GM12878 (cell line): ENCODE data around the gene LRRC27. TPM values are rescaled to one million over a fixed set of nuclear protein-coding genes. Genes with fewer than 3 reads are reported as not detected.

Experiments used
- ATAC-seq: fragments of 200-7000 bp; cut with Tn5 transposase; 3 replicates; pipeline ENCODE4 v1.9.1; 2020; ENCODE audit warnings: mild to moderate bottlenecking, moderate library complexity
- BruUV-seq: library from RNA; stranded (reverse); fragments of 400-500 nt; replicated peaks from 2 replicates; lab custom pipeline; 2021; lab: Mats Ljungman, UMichigan
- CTCF ChIA-PET: fragments of 300-600 bp; sonication (Branson Sonifier 250); formaldehyde crosslinking; extraction: SDS; loops from one replicate; lab custom pipeline; 2021; ENCODE audit warnings: inconsistent platforms; lab: Yijun Ruan, JAX
- POLR2A ChIA-PET: fragments of 350-600 bp; formaldehyde crosslinking; extraction: SDS; loops from one replicate; lab custom pipeline; 2021; ENCODE audit warnings: inconsistent platforms; lab: Charles Lee
- RAD21 ChIA-PET: fragments of 300-600 bp; sonication (Branson Sonifier 250); formaldehyde crosslinking; loops from one replicate; lab custom pipeline; 2023; ENCODE audit warnings: antibody characterized with exemption; ENCODE audit not compliant: unreplicated experiment; lab: Charles Lee
- SMC1A ChIA-PET: fragments of 300-600 bp; sonication (Branson Sonifier 250); formaldehyde crosslinking; loops from one replicate; lab custom pipeline; 2023; ENCODE audit not compliant: unreplicated experiment, uncharacterized antibody; lab: Charles Lee
- DNase-seq: peaks from one replicate; pipeline ENCODE4 v3.0.0-alpha.2; 2011; ENCODE audit warnings: low read depth, low spot score
- FAIRE-seq: peaks from 3 replicates; lab custom pipeline; 2011; peaks lifted over from hg19 to GRCh38; lab: Jason Lieb, UNC
- H2AFZ ChIP-seq: 2 replicates; pipeline ENCODE4 v1.6.0; 2011; ENCODE audit warnings: low read depth, low read length, control low read depth; ENCODE audit not compliant: control insufficient read depth
- H3K27ac ChIP-seq: 2 replicates; pipeline ENCODE4 v1.5.1; 2011; ENCODE audit warnings: control low read depth; ENCODE audit not compliant: control insufficient read depth, insufficient read depth
- H3K27me3 ChIP-seq, 2 experiments: replicated peaks in 1 of 2; 2 replicates each; pipeline versions ENCODE4 v1.6.0 to v1.6.1; 2011; ENCODE audit warnings: low read length in 1 of 2; ENCODE audit not compliant: control insufficient read depth in 2 of 2, insufficient read depth in 2 of 2
- H3K36me3 ChIP-seq, 2 experiments: 2 replicates each; pipeline ENCODE4 v1.5.1; 2011; ENCODE audit warnings: low read length in 1 of 2; ENCODE audit not compliant: control insufficient read depth in 2 of 2, insufficient read depth in 2 of 2
- H3K4me1 ChIP-seq: 2 replicates; pipeline ENCODE4 v1.6.1; 2011; ENCODE audit warnings: mild to moderate bottlenecking, low read length, moderate library complexity, mixed read lengths; ENCODE audit not compliant: control insufficient read depth, insufficient read depth
- H3K4me2 ChIP-seq: 2 replicates; pipeline ENCODE4 v1.6.0; 2011; ENCODE audit warnings: control low read depth; ENCODE audit not compliant: control insufficient read depth, insufficient read depth
- H3K4me3 ChIP-seq: fragments of 200-600 bp; sonication (generic); 2 replicates; pipeline ENCODE4 v1.5.1; 2016
- H3K79me2 ChIP-seq: 2 replicates; pipeline ENCODE4 v1.6.0; 2011; ENCODE audit warnings: low read length; ENCODE audit not compliant: control insufficient read depth, insufficient read depth
- H3K9ac ChIP-seq: 2 replicates; pipeline ENCODE4 v1.8.0; 2011; ENCODE audit warnings: low read length, control low read depth, mixed read lengths; ENCODE audit not compliant: control insufficient read depth, insufficient read depth
- H3K9me3 ChIP-seq: replicated peaks from 3 replicates; pipeline ENCODE4 v1.5.1; 2011; ENCODE audit warnings: mild to moderate bottlenecking, low read length; ENCODE audit not compliant: control insufficient read depth, insufficient read depth
- H4K20me1 ChIP-seq: 2 replicates; pipeline ENCODE4 v1.6.0; 2011; ENCODE audit not compliant: control insufficient read depth, insufficient read depth
- CHD1 ChIP-seq: IDR thresholded peaks from 2 replicates; pipeline ENCODE4 v1.6.1; 2012; ENCODE audit warnings: low read depth, low read length, improper control_type of control experiment
- CREB1 ChIP-seq: IDR thresholded peaks from 2 replicates; pipeline ENCODE4 v1.6.1; 2012; ENCODE audit warnings: low read depth, mild to moderate bottlenecking, inconsistent platforms
- CREM ChIP-seq: IDR thresholded peaks from 2 replicates; pipeline ENCODE4 v1.6.1; 2014; ENCODE audit warnings: antibody characterized with exemption, low read depth
- GABPA ChIP-seq: IDR thresholded peaks from 2 replicates; pipeline ENCODE4 v1.6.1; 2014; ENCODE audit warnings: antibody characterized with exemption, low read depth, mild to moderate bottlenecking, inconsistent platforms
- LARP7 ChIP-seq: fragments of 450-650 bp; IDR thresholded peaks from 2 replicates; pipeline ENCODE4 v1.6.1; 2017; ENCODE audit warnings: mild to moderate bottlenecking
- NFIC ChIP-seq: IDR thresholded peaks from 2 replicates; pipeline ENCODE4 v1.6.1; 2012; ENCODE audit warnings: low read depth, mild to moderate bottlenecking, inconsistent platforms, low read length, moderate library complexity
- NR2C1 ChIP-seq: fragments of 450-650 bp; IDR thresholded peaks from 2 replicates; pipeline ENCODE4 v1.6.1; 2017; ENCODE audit warnings: antibody characterized with exemption, mild to moderate bottlenecking, moderate library complexity
- SMARCA5 ChIP-seq: fragments of 450-650 bp; IDR thresholded peaks from 2 replicates; pipeline ENCODE4 v1.6.1; 2017; ENCODE audit warnings: mild to moderate bottlenecking
- SP1 ChIP-seq: IDR thresholded peaks from one replicate; pipeline ENCODE4 v1.6.1; 2011; ENCODE audit warnings: low read depth, low read length
- SREBF2 ChIP-seq: IDR thresholded peaks from 2 replicates; pipeline ENCODE4 v1.6.1; 2012; ENCODE audit warnings: mild to moderate bottlenecking, low read length
- WGBS: methylation state at CpG from one replicate; pipeline ENCODE4 v1.1.6; 2016; ENCODE audit warnings: low lambda C conversion rate; ENCODE audit not compliant: insufficient replicate concordance, insufficient coverage; ENCODE audit errors: missing lambda C conversion rate; 5-methylcytosine and 5-hydroxymethylcytosine counted together
- in situ Hi-C: fragments of 300-500 bp; cut with MboI; formaldehyde crosslinking; loops from 9 replicates; pipeline ENCODE4 v1.14.3; 2018; ENCODE audit warnings: mixed read lengths
- intact Hi-C: fragments of 100-400 bp; cut with micrococcal nuclease; formaldehyde crosslinking; loops from one replicate; pipeline ENCODE4 v1.14.2; 2022; ENCODE audit not compliant: unreplicated experiment
- polyA plus RNA-seq, 11 experiments: library from polyadenylated mRNA; depleted of rRNA in 4 of 11; unstranded in 6 of 11; stranded (reverse) in 5 of 11; fragments of >200 nt; fragmentation: Nextera tagmentation in 4 of 11; fragmentation: Illumina TruSeq in 1 of 11; extraction: Ambion mirVana in 4 of 11; extraction: Trizol in 1 of 11; gene quantifications; 1 replicate in 1 of 11; 2 replicates in 10 of 11; pipeline versions ENCODE4 v1.2.1 to v1.2.3, GENCODE V29; 2011 to 2016; ENCODE audit warnings: inconsistent platforms in 2 of 11, missing spikeins in 2 of 11, low read depth in 1 of 11
- total RNA-seq, 4 experiments: library from RNA; depleted of rRNA in 3 of 4; stranded (reverse); fragments of >200 nt in 3 of 4; fragmentation: Illumina TruSeq in 1 of 4; extraction: Trizol in 1 of 4; gene quantifications; 2 replicates each; pipeline versions ENCODE4 v1.2.1 to v1.2.3, GENCODE V29; 2013 to 2021
- TF ChIP-seq, protein P1 (sequence below): IDR thresholded peaks from 2 replicates; pipeline ENCODE4 v1.6.1; 2011; ENCODE audit warnings: low read depth, low read length, improper control_type of control experiment, borderline replicate concordance
- TF ChIP-seq, protein P2 (sequence below): fragments of 450-650 bp; formaldehyde crosslinking; IDR thresholded peaks from 2 replicates; pipeline ENCODE4 v1.4.0; 2022; ENCODE audit warnings: mild to moderate bottlenecking, moderate library complexity
- TF ChIP-seq, protein P3 (sequence below): IDR thresholded peaks from 2 replicates; pipeline ENCODE4 v1.6.1; 2012; ENCODE audit warnings: improper control_type of control experiment, low read depth, low read length; ENCODE audit not compliant: insufficient replicate concordance
- TF ChIP-seq, protein P4 (sequence below): IDR thresholded peaks from 2 replicates; pipeline ENCODE4 v1.6.1; 2011; ENCODE audit warnings: mild to moderate bottlenecking, low read depth, low read length, moderate library complexity; ENCODE audit not compliant: insufficient replicate concordance

Gene LRRC27
- total and polyA plus RNA-seq, 10 of the 15 experiments (the other 5 are each of a cell fraction or from before 2014, with no cell fraction given), result 0.48 to 6.9 (median 4.7) TPM

DNA sequence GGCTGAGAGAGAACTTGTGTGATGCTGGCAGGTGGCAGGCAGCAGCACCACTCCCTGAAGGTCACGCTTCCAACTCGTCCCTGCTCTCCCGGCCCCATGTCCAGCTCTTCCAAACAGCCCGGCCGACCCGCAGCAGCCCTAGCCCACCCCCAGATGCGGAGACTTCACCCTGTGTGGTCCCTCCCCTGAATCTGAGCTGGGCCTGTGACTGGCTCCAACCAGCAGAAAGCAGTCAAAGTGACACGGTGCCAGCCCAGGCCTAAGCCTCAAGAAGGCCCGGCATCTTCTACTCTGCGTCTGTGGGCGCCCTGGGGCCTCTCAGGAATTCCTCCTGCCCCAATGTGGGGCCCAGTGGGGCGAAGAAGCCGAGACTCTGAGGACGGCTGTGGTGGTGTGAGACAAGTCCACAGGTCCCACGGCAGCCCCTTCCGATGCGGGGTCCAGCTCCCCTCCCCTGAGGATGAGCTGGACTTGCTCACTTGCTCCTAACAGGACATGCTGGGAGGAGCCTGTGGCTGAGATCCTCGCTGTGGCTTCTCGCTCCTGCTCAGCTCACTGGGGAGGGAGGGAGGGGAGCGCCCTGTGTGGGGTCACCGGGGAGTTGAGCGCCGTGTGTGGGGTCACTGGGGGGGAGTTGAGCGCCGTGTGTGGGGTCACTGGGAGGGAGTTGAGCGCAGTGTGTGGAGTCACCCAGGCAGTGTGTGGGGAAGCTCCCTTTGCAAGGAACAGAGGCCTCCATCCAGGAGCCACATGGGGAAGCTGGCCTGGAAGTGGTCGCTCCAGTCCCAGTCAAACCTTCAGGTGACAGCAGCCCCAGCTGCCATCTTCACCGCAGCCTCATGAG is 33.7 kb upstream of the LRRC27 start:
- intact Hi-C loops, result no loop called here
- no peak for TF ChIP-seq NR2C1
- TF ChIP-seq, protein P1, sequence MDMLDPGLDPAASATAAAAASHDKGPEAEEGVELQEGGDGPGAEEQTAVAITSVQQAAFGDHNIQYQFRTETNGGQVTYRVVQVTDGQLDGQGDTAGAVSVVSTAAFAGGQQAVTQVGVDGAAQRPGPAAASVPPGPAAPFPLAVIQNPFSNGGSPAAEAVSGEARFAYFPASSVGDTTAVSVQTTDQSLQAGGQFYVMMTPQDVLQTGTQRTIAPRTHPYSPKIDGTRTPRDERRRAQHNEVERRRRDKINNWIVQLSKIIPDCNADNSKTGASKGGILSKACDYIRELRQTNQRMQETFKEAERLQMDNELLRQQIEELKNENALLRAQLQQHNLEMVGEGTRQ, result no peak
- TF ChIP-seq LARP7, result no peak
- TF ChIP-seq CHD1, result no peak
- TF ChIP-seq SREBF2, result no peak
- TF ChIP-seq, protein P2, sequence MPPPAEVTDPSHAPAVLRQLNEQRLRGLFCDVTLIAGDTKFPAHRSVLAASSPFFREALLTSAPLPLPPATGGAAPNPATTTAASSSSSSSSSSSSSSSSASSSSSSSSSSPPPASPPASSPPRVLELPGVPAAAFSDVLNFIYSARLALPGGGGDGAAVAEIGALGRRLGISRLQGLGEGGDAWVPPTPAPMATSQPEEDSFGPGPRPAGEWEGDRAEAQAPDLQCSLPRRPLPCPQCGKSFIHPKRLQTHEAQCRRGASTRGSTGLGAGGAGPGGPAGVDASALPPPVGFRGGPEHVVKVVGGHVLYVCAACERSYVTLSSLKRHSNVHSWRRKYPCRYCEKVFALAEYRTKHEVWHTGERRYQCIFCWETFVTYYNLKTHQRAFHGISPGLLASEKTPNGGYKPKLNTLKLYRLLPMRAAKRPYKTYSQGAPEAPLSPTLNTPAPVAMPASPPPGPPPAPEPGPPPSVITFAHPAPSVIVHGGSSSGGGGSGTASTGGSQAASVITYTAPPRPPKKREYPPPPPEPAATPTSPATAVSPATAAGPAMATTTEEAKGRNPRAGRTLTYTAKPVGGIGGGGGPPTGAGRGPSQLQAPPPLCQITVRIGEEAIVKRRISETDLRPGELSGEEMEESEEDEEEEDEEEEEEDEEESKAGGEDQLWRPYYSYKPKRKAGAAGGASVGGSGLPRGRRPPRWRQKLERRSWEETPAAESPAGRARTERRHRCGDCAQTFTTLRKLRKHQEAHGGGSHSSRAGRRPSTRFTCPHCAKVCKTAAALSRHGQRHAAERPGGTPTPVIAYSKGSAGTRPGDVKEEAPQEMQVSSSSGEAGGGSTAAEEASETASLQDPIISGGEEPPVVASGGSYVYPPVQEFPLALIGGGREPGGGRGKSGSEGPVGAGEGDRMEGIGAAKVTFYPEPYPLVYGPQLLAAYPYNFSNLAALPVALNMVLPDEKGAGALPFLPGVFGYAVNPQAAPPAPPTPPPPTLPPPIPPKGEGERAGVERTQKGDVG, result no peak
- TF ChIP-seq, protein P3, sequence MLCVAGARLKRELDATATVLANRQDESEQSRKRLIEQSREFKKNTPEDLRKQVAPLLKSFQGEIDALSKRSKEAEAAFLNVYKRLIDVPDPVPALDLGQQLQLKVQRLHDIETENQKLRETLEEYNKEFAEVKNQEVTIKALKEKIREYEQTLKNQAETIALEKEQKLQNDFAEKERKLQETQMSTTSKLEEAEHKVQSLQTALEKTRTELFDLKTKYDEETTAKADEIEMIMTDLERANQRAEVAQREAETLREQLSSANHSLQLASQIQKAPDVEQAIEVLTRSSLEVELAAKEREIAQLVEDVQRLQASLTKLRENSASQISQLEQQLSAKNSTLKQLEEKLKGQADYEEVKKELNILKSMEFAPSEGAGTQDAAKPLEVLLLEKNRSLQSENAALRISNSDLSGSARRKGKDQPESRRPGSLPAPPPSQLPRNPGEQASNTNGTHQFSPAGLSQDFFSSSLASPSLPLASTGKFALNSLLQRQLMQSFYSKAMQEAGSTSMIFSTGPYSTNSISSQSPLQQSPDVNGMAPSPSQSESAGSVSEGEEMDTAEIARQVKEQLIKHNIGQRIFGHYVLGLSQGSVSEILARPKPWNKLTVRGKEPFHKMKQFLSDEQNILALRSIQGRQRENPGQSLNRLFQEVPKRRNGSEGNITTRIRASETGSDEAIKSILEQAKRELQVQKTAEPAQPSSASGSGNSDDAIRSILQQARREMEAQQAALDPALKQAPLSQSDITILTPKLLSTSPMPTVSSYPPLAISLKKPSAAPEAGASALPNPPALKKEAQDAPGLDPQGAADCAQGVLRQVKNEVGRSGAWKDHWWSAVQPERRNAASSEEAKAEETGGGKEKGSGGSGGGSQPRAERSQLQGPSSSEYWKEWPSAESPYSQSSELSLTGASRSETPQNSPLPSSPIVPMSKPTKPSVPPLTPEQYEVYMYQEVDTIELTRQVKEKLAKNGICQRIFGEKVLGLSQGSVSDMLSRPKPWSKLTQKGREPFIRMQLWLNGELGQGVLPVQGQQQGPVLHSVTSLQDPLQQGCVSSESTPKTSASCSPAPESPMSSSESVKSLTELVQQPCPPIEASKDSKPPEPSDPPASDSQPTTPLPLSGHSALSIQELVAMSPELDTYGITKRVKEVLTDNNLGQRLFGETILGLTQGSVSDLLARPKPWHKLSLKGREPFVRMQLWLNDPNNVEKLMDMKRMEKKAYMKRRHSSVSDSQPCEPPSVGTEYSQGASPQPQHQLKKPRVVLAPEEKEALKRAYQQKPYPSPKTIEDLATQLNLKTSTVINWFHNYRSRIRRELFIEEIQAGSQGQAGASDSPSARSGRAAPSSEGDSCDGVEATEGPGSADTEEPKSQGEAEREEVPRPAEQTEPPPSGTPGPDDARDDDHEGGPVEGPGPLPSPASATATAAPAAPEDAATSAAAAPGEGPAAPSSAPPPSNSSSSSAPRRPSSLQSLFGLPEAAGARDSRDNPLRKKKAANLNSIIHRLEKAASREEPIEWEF, result no peak
- TF ChIP-seq, protein P4, sequence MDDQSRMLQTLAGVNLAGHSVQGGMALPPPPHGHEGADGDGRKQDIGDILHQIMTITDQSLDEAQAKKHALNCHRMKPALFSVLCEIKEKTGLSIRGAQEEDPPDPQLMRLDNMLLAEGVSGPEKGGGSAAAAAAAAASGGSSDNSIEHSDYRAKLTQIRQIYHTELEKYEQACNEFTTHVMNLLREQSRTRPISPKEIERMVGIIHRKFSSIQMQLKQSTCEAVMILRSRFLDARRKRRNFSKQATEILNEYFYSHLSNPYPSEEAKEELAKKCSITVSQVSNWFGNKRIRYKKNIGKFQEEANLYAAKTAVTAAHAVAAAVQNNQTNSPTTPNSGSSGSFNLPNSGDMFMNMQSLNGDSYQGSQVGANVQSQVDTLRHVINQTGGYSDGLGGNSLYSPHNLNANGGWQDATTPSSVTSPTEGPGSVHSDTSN, result no peak
- no peak for TF ChIP-seq CREM
- TF ChIP-seq SP1, result no peak
- no peak for TF ChIP-seq GABPA
- no peak for TF ChIP-seq SMARCA5
- no peak for TF ChIP-seq NFIC
- TF ChIP-seq CREB1, result no peak

More for the DNA sequence above, 33.7 kb upstream of the LRRC27 start:
- H3K4me3 ChIP-seq, result no peak overlapping the region
- ChIA-PET POLR2A (no interaction called here), RAD21 (no interaction called here), CTCF (no interaction called here), SMC1A (no interaction called here)
- no peak for DNase-seq
- no peak overlapping the region for H3K9ac ChIP-seq
- H3K4me2 ChIP-seq, result no peak overlapping the region
- in situ Hi-C loops, result no loop called here
- no peak overlapping the region for H2AFZ ChIP-seq
- H3K79me2 ChIP-seq, result no peaks in the 10 kb centered on the region
- H3K27me3 ChIP-seq, result no peaks in the 10 kb centered on the region; a peak in 1 of 4 replicates
- no peaks in the 10 kb centered on the region; the same call in 1 of the 2 replicates for H4K20me1 ChIP-seq
- H3K4me1 ChIP-seq, result no peaks in the 10 kb centered on the region
- no peaks in the 10 kb centered on the region for H3K9me3 ChIP-seq
- no TSS peak for BruUV-seq
- ATAC-seq, result no peak
- FAIRE-seq, result no peak
- H3K36me3 ChIP-seq, result no peaks in the 10 kb centered on the region
- WGBS, result 36% methylated on average over 28 of the region's 28 CpGs
- H3K27ac ChIP-seq, result no peak overlapping the region
